HT1080 (cell line): ENCODE data around the gene REPIN1. TPM values are rescaled to one million over a fixed set of nuclear protein-coding genes. Genes with fewer than 3 reads are reported as not detected.

ENCODE experiments used
- DNase-seq: peaks from one replicate; pipeline ENCODE4 v3.0.0-alpha.2; 2015; ENCODE audit warnings: low read depth
- polyA plus RNA-seq, 2 experiments: library from polyadenylated mRNA; depleted of rRNA; stranded (reverse); fragments of >200 nt; gene quantifications; 2 replicates each; pipeline ENCODE4 v1.2.3, GENCODE V29; 2015
- total RNA-seq: library from RNA; depleted of rRNA; stranded (reverse); fragments of >200 nt; shearing (Covaris generic); gene quantifications from 2 replicates; pipeline ENCODE4 v1.2.3, GENCODE V29; 2014; rRNA removed

Gene REPIN1
- total RNA-seq: 122 and 136 TPM in 2 replicates
- polyA plus RNA-seq (2015; cell fraction: cytosol; rRNA removed): 113 and 116 TPM in 2 replicates
- polyA plus RNA-seq (2015; cell fraction: nucleus; rRNA removed): 149 and 178 TPM in 2 replicates

GRCh38 chr7:150368096-150368883, at the start of gene REPIN1:
TSS of gene REPIN1 (plus strand) at chr7:150368822. CDS start at chr7:150369712, 890 bp downstream.
- peak; percentile 65 for DNase-seq

- DNase-seq: no peak
These were observed 46.9 kb upstream of the REPIN1 start for GRCh38 chr7:150321788-150322113.

- no peak for DNase-seq
These were observed 46.3 kb upstream of the REPIN1 start for GRCh38 chr7:150322114-150322832.

GRCh38 chr7:150322833-150323681, 45.6 kb upstream of the REPIN1 start, which contains the start of the genes ACTR3C and LRRC61:
TSS of gene ACTR3C (minus strand) at chr7:150323545. CDS start at chr7:150295296, 28,249 bp downstream.
TSS of gene LRRC61 (plus strand) at chr7:150323355. CDS start at chr7:150336862, 13,507 bp downstream.
- no peak for DNase-seq

- DNase-seq: no peak
These were observed 44.8 kb upstream of the REPIN1 start for GRCh38 chr7:150323682-150324372.

- DNase-seq: no peak
These were observed 44.2 kb upstream of the REPIN1 start for GRCh38 chr7:150324373-150324961.

GRCh38 chr7:150325110-150325611, 43.5 kb upstream of the REPIN1 start:
- DNase-seq: no peak

GRCh38 chr7:150325901-150326300, 42.7 kb upstream of the REPIN1 start:
- no peak for DNase-seq

- no peak for DNase-seq
These were observed 41.9 kb upstream of the REPIN1 start for GRCh38 chr7:150326657-150327268.

GRCh38 chr7:150327308-150327707, 41.3 kb upstream of the REPIN1 start:
- no peak for DNase-seq

- DNase-seq: no peak
These were observed 39.1 kb upstream of the REPIN1 start for GRCh38 chr7:150329331-150330120.

- no peak for DNase-seq
These were observed 38.3 kb upstream of the REPIN1 start for GRCh38 chr7:150330211-150330885.

GRCh38 chr7:150332852-150333635, 35.6 kb upstream of the REPIN1 start:
- no peak for DNase-seq

GRCh38 chr7:150333659-150334058, 35.0 kb upstream of the REPIN1 start:
- no peak for DNase-seq

GRCh38 chr7:150334108-150334507, 34.5 kb upstream of the REPIN1 start:
- no peak for DNase-seq

GRCh38 chr7:150335108-150335773, 33.4 kb upstream of the REPIN1 start:
- no peak for DNase-seq

- no peak for DNase-seq
These were observed 32.9 kb upstream of the REPIN1 start for GRCh38 chr7:150335774-150336112.
